Trophoblast cell (in vitro differentiated cells and primary cell): ENCODE results near the gene ARHGAP23.

Source experiments
- DNase-seq, 2 donors: peaks; one replicate each; pipeline ENCODE4 v3.0.0-alpha.2; 2016
- H2AFZ ChIP-seq: 2 replicates; pipeline ENCODE4 v1.6.1; 2013; ENCODE audit warnings: low read length, moderate library complexity, mild to moderate bottlenecking; ENCODE audit not compliant: insufficient read depth, poor library complexity
- H2AK5ac ChIP-seq: 2 replicates; pipeline ENCODE4 v1.6.1; 2013; ENCODE audit warnings: mild to moderate bottlenecking, low read length
- H2BK120ac ChIP-seq: 2 replicates; pipeline ENCODE4 v1.6.1; 2013; ENCODE audit warnings: low read length, mild to moderate bottlenecking, moderate library complexity; ENCODE audit not compliant: insufficient read depth, poor library complexity
- H2BK12ac ChIP-seq: 2 replicates; pipeline ENCODE4 v1.6.1; 2013; ENCODE audit warnings: mild to moderate bottlenecking, low read length, moderate library complexity
- H2BK5ac ChIP-seq: 2 replicates; pipeline ENCODE4 v1.6.1; 2013; ENCODE audit warnings: low read length, low read depth, moderate library complexity, mild to moderate bottlenecking; ENCODE audit not compliant: poor library complexity
- H3K14ac ChIP-seq: 2 replicates; pipeline ENCODE4 v1.6.1; 2013; ENCODE audit warnings: mild to moderate bottlenecking, low read length
- H3K18ac ChIP-seq: 2 replicates; pipeline ENCODE4 v1.6.1; 2013; ENCODE audit warnings: mild to moderate bottlenecking, low read length
- H3K23ac ChIP-seq: 2 replicates; pipeline ENCODE4 v1.6.1; 2013; ENCODE audit warnings: low read length
- H3K27ac ChIP-seq: 2 replicates; pipeline ENCODE4 v1.5.1; 2013; ENCODE audit warnings: low read depth, mild to moderate bottlenecking, inconsistent platforms, low read length, moderate library complexity
- H3K27me3 ChIP-seq: 2 replicates; pipeline ENCODE4 v1.6.1; 2013; ENCODE audit warnings: inconsistent platforms, mild to moderate bottlenecking, low read length, moderate library complexity; ENCODE audit not compliant: insufficient read depth
- H3K36me3 ChIP-seq, 2 experiments: 1 replicate in 1 of 2; 2 replicates in 1 of 2; pipeline ENCODE4 v1.6.1; 2013; ENCODE audit warnings: low read length in 2 of 2, mild to moderate bottlenecking in 2 of 2, moderate library complexity in 1 of 2; ENCODE audit not compliant: insufficient read depth in 2 of 2, control insufficient read depth in 1 of 2
- H3K4ac ChIP-seq: 2 replicates; pipeline ENCODE4 v1.6.1; 2013; ENCODE audit warnings: low read depth, mild to moderate bottlenecking, low read length, moderate library complexity
- H3K4me1 ChIP-seq, 2 experiments: 1 replicate in 1 of 2; 2 replicates in 1 of 2; pipeline ENCODE4 v1.6.1; 2013; ENCODE audit warnings: low read length in 2 of 2, mild to moderate bottlenecking in 2 of 2, moderate library complexity in 1 of 2; ENCODE audit not compliant: insufficient read depth in 2 of 2, control insufficient read depth in 1 of 2
- H3K4me2 ChIP-seq: 2 replicates; pipeline ENCODE4 v1.6.1; 2013; ENCODE audit warnings: inconsistent platforms, mild to moderate bottlenecking, low read length, moderate library complexity
- H3K4me3 ChIP-seq: 2 replicates; pipeline ENCODE4 v1.5.1; 2013; ENCODE audit warnings: mild to moderate bottlenecking, low read depth, low read length, inconsistent platforms
- H3K79me1 ChIP-seq: one replicate; pipeline ENCODE4 v1.6.1; 2013; ENCODE audit warnings: low read length
- H3K79me2 ChIP-seq: 2 replicates; pipeline ENCODE4 v1.6.1; 2013; ENCODE audit warnings: low read length, mild to moderate bottlenecking; ENCODE audit not compliant: control insufficient read depth, insufficient read depth, poor library complexity
- H3K9ac ChIP-seq: 2 replicates; pipeline ENCODE4 v1.6.1; 2013; ENCODE audit warnings: mild to moderate bottlenecking, low read length
- H3K9me3 ChIP-seq: 2 replicates; pipeline ENCODE4 v1.6.1; 2013; ENCODE audit warnings: low read depth, mild to moderate bottlenecking, control low read depth, inconsistent platforms, low read length; ENCODE audit not compliant: insufficient read depth
- H4K12ac ChIP-seq: 2 replicates; pipeline ENCODE4 v1.6.1; 2013; ENCODE audit warnings: low read depth, mild to moderate bottlenecking, low read length, moderate library complexity
- H4K8ac ChIP-seq: 2 replicates; pipeline ENCODE4 v1.6.1; 2013; ENCODE audit warnings: low read depth, mild to moderate bottlenecking, low read length, moderate library complexity
- H4K91ac ChIP-seq: one replicate; pipeline ENCODE4 v1.6.1; 2013; ENCODE audit warnings: low read depth, mild to moderate bottlenecking, low read length, moderate library complexity
- WGBS: extraction: QIAGEN DNeasy Blood & Tissue Kit; methylation state at CpG from one replicate; pipeline ENCODE4 v1.1.7; 2013; ENCODE audit warnings: missing lambda C conversion rate; ENCODE audit not compliant: insufficient read length, insufficient coverage; ENCODE audit errors: extremely low coverage; 5-methylcytosine and 5-hydroxymethylcytosine counted together

Gene ARHGAP23

DNA sequence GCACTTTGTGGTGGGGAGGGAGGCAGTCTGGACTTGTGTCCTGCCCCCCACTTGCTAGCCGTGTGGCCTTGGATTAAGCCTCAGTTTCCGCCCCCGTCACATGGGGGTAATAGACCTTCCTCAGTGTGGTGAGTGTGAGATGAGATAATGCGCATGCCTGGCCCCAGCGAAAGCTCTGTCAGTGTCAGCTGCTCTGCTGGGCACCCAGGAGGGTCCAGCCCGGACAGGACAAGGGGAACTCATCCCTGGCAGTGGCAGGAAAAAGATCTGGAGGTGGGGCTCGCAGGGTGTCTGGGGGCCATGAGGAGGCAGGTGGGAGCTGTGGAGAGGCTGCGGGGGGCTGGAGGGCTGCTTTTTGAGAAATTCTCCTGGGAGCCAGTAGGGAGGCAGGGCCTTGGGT is 114.0 kb downstream of the ARHGAP23 start:
- Histone ChIP-seq H3K23ac (no peak overlapping the region), H3K27me3 (no peaks in the 10 kb centered on the region), H2AFZ (no peak overlapping the region), H4K91ac (no peak overlapping the region), H3K27ac (no peak overlapping the region), H2BK12ac (no peak overlapping the region), H2BK120ac (no peak overlapping the region), H3K4me2 (no peak overlapping the region), H3K14ac (no peak overlapping the region), H3K4me1 (no peaks in the 10 kb centered on the region), H2AK5ac (no peak overlapping the region), H3K4me3 (no peak overlapping the region), H2BK5ac (no peak overlapping the region), H3K9me3 (no peaks in the 10 kb centered on the region), H3K18ac (no peak overlapping the region), H3K79me1 (no peaks in the 10 kb centered on the region), H3K79me2 (no peaks in the 10 kb centered on the region), H3K36me3 (no peaks in the 10 kb centered on the region), H3K9ac (no peak overlapping the region), H3K4ac (no peak overlapping the region), H4K12ac (no peak overlapping the region), H4K8ac (no peak overlapping the region)
- WGBS = no CpG with 5 or more reads among the region's 8 CpGs
- DNase-seq = no peak

DNA sequence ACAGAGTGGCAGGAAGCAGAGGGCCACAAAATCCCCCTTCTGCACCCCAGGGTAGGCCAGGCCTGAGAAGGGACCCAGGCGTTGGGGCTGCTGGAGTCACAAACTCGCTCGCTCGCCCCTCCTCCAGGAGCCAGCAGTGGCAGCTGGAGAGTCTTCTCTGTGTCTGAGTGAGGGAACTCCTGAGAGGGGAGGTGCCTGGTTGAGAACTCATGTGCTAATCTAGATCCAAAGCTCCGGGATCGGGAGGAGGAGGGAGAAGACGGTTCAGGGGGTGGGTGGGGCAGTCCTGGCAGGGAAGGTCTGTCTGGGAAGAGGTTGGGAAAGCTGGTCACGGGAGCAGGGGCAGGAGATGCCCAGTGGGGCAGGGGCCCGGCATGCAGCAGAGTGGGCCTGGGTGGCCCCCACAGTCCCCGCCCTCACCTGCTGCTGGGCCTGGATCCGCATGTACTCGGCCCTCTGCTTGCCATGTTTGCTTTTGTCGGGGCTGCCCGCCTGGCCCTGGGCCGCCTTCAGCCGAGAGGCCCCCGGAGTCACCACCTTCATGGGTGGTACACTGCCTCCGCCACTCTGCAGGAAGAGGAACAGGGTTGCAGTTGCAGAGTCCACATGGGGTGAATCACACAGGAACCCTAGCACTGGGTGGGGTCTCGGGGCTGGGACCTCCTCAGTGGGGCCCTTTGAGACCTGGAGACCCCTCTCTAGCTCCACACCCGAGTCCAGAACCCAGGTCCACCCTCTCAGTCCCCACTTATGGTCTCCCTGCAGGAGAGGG is 115.3 kb downstream of the ARHGAP23 start:
- Histone ChIP-seq H3K23ac (no peak overlapping the region), H3K18ac (no peak overlapping the region), H2AFZ (no peak overlapping the region), H3K9ac (no peak overlapping the region), H3K36me3 (no peaks in the 10 kb centered on the region), H4K12ac (no peak overlapping the region), H3K4ac (no peak overlapping the region), H3K4me1 (no peaks in the 10 kb centered on the region), H3K14ac (no peak overlapping the region), H2BK5ac (no peak overlapping the region), H3K9me3 (no peaks in the 10 kb centered on the region), H3K4me2 (no peak overlapping the region), H3K79me2 (no peaks in the 10 kb centered on the region), H4K8ac (no peak overlapping the region), H2BK12ac (no peak overlapping the region), H3K79me1 (no peaks in the 10 kb centered on the region), H3K27me3 (no peaks in the 10 kb centered on the region), H2BK120ac (no peak overlapping the region), H4K91ac (no peak overlapping the region), H2AK5ac (no peak overlapping the region), H3K27ac (no peak overlapping the region), H3K4me3 (no peak overlapping the region)
- no peak for DNase-seq
- WGBS = no CpG with 5 or more reads among the region's 20 CpGs

DNA sequence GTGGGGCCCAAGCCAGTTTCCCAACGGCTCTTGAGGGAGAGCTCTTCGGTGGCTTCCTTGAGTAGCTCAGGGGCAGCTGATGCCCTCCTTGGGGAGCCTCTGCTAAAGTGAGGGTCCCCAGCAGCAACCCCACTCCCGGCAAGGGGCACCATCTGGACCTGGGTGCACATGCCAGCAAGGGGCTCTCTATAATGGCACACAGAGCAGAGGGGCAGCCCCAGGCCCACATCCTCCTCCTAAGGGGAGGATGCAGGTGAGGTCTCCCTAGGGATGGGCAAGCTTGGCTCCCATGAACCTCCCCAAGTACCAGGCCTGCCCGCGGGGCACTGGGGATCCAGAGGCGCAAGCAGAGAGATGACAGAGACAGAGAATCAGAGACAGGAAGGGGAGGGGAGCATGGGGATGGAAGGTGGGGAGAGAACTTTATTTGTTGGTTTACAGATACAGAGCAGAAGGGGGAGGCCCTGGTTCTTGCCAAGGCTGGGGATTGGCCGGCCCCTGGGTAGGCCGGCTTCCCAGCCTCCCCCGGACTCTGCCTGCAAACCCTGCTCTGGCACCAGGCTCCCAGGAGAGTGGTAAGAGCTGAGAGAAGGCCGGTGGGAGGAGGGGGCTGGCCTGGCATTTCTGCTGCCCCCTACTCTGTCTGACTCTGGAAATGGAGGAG is 116.0 kb downstream of the ARHGAP23 start:
- H3K79me1 ChIP-seq = no peaks in the 10 kb centered on the region
- H2AFZ ChIP-seq = no peak overlapping the region
- H2BK12ac ChIP-seq = no peak overlapping the region
- H2AK5ac ChIP-seq = no peak overlapping the region
- H3K36me3 ChIP-seq = no peaks in the 10 kb centered on the region
- H3K4me2 ChIP-seq = no peak overlapping the region
- no CpG with 5 or more reads among the region's 10 CpGs for WGBS
- H3K4ac ChIP-seq = no peak overlapping the region
- H3K4me1 ChIP-seq = no peaks in the 10 kb centered on the region
- no peak overlapping the region for H3K23ac ChIP-seq
- H3K79me2 ChIP-seq = no peaks in the 10 kb centered on the region
- no peak overlapping the region for H4K12ac ChIP-seq
- no peak overlapping the region for H2BK5ac ChIP-seq
- no peaks in the 10 kb centered on the region for H3K27me3 ChIP-seq
- no peak overlapping the region for H3K9ac ChIP-seq
- H3K9me3 ChIP-seq = no peaks in the 10 kb centered on the region
- H2BK120ac ChIP-seq = no peak overlapping the region
- H3K27ac ChIP-seq = no peak overlapping the region
- no peak overlapping the region for H3K18ac ChIP-seq
- DNase-seq = no peak
- H4K91ac ChIP-seq = no peak overlapping the region
- H3K14ac ChIP-seq = no peak overlapping the region
- H4K8ac ChIP-seq = no peak overlapping the region
- no peak overlapping the region for H3K4me3 ChIP-seq

DNA sequence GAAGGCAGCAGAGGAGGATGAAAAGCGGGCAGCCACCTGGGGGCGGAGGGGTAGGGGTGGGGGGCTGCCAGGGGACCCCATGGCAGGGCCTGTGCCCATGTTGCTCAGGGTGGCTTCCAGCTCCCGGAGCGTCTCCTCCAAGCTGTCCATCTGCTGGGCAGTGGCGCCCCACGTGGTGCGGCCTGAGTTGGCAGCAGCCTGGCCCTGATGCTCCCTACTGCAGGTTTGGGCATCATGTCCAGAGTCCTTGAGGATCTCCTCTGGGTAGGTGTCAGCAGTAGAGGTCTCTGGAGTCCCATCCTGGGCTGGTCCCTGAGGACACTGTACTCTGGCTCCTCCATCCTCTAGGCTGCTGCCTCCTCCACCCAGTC is 116.6 kb downstream of the ARHGAP23 start:
- H2BK120ac ChIP-seq = no peak overlapping the region
- H4K12ac ChIP-seq = no peak overlapping the region
- no peak overlapping the region for H3K4ac ChIP-seq

More for the DNA sequence above, 116.6 kb downstream of the ARHGAP23 start:
- Histone ChIP-seq H2AFZ (no peak overlapping the region), H4K91ac (no peak overlapping the region), H3K9me3 (no peaks in the 10 kb centered on the region), H3K9ac (no peak overlapping the region), H3K27me3 (no peaks in the 10 kb centered on the region), H3K4me2 (no peak overlapping the region), H3K27ac (no peak overlapping the region), H2BK5ac (no peak overlapping the region), H2BK12ac (no peak overlapping the region), H3K4me3 (no peak overlapping the region), H3K23ac (no peak overlapping the region), H4K8ac (no peak overlapping the region), H3K4me1 (no peaks in the 10 kb centered on the region), H3K79me1 (no peaks in the 10 kb centered on the region), H3K36me3 (no peaks in the 10 kb centered on the region), H3K79me2 (no peaks in the 10 kb centered on the region), H3K18ac (no peak overlapping the region), H3K14ac (no peak overlapping the region), H2AK5ac (no peak overlapping the region)
- no peak for DNase-seq
- no CpG with 5 or more reads among the region's 7 CpGs for WGBS
